AG09309 (cell line): Measurements from ENCODE around the gene NT5C1A.

Experiments used
- DNase-seq: peaks from one replicate; pipeline ENCODE4 v3.0.0-alpha.2; 2010; ENCODE audit warnings: low read depth
- H3K4me3 ChIP-seq: 2 replicates; pipeline ENCODE4 v1.5.1; 2011; ENCODE audit warnings: mild to moderate bottlenecking, low read depth, low read length, moderate library complexity; ENCODE audit not compliant: control insufficient read depth
- TF ChIP-seq, protein P1 (sequence below): IDR thresholded peaks from 2 replicates; pipeline ENCODE4 v1.5.1; 2011; ENCODE audit warnings: mild to moderate bottlenecking, low read depth, low read length, inconsistent platforms; ENCODE audit not compliant: insufficient read depth, control insufficient read depth; ENCODE audit errors: missing control alignments

NT5C1A gene

GRCh38 chr1:39671793-39672550 lies at the start of gene NT5C1A:
Gene NT5C1A, minus strand, starts transcription at chr1:39672107. Its CDS starts 69 bp downstream, at chr1:39672038.
- TF ChIP-seq, protein P1, sequence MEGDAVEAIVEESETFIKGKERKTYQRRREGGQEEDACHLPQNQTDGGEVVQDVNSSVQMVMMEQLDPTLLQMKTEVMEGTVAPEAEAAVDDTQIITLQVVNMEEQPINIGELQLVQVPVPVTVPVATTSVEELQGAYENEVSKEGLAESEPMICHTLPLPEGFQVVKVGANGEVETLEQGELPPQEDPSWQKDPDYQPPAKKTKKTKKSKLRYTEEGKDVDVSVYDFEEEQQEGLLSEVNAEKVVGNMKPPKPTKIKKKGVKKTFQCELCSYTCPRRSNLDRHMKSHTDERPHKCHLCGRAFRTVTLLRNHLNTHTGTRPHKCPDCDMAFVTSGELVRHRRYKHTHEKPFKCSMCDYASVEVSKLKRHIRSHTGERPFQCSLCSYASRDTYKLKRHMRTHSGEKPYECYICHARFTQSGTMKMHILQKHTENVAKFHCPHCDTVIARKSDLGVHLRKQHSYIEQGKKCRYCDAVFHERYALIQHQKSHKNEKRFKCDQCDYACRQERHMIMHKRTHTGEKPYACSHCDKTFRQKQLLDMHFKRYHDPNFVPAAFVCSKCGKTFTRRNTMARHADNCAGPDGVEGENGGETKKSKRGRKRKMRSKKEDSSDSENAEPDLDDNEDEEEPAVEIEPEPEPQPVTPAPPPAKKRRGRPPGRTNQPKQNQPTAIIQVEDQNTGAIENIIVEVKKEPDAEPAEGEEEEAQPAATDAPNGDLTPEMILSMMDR: no peak
- DNase-seq: no peak
- H3K4me3 ChIP-seq: peak within 1 kb of the TSS; percentile 26

DNA sequence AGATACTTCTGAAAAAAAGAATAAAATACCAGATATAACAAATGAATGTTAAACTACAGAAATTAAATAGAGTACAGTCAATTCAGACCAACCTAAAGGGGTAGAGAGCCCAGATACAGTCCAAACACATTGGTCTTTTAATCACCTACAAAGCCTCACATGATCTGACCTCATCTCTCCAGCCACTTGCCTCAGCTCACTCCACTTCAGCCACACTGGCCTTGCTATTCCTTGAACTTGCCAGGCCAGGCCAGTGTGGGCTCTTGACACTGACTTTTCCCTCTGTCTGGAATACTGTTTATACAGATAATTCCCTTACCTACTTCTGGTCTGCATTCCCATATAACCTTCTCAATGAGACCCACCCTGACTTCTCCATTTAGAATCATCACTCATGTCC lies 49.8 kb upstream of the NT5C1A start:
- H3K4me3 ChIP-seq: no peak overlapping the region
- TF ChIP-seq, protein P1: no peak
- no peak for DNase-seq

GRCh38 chr1:39720094-39720999 lies 48.4 kb upstream of the NT5C1A start:
- peak; percentile 21 for DNase-seq
- no peak overlapping the region for H3K4me3 ChIP-seq
- TF ChIP-seq, protein P1: peak; percentile 50

- no peak for DNase-seq
- H3K4me3 ChIP-seq: no peak overlapping the region
- TF ChIP-seq, protein P1: no peak
These were observed 45.9 kb upstream of the NT5C1A start for GRCh38 chr1:39717809-39718208.

- TF ChIP-seq, protein P1: no peak
- DNase-seq: no peak
- H3K4me3 ChIP-seq: no peak overlapping the region
These were observed 41.6 kb upstream of the NT5C1A start for GRCh38 chr1:39713557-39713956.

- H3K4me3 ChIP-seq: no peak overlapping the region
- TF ChIP-seq, protein P1: no peak
- DNase-seq: no peak
These were observed 40.0 kb upstream of the NT5C1A start for GRCh38 chr1:39711966-39712340.
